ENCODE results near the gene SLC10A6.

The SLC10A6 gene

GRCh38 chr4:86778175-86778574 is 71.0 kb downstream of the SLC10A6 start:
- DNase-seq (ENCODE audit: low read depth), result no peak

- DNase-seq (ENCODE audit: low read depth), result no peak
These were observed 74.1 kb downstream of the SLC10A6 start for GRCh38 chr4:86775061-86775460.

Measured in HS-5 (cell line).